HG02981 (cell line): Measurements from ENCODE around the gene LYSMD3.
A peak's percentile ranks its signal among the peaks of the same experiment; 100 is the strongest.

Experiments
- ATAC-seq: cut with Tn5 transposase; IDR thresholded peaks from one replicate; pipeline ENCODE4 v1.9.1; 2021; ENCODE audit warnings: mild to moderate bottlenecking, moderate library complexity; ENCODE audit not compliant: unreplicated experiment

The LYSMD3 gene

GRCh38 chr5:90483206-90483605, 46.2 kb downstream of the LYSMD3 start:
- ATAC-seq: no peak

DNA sequence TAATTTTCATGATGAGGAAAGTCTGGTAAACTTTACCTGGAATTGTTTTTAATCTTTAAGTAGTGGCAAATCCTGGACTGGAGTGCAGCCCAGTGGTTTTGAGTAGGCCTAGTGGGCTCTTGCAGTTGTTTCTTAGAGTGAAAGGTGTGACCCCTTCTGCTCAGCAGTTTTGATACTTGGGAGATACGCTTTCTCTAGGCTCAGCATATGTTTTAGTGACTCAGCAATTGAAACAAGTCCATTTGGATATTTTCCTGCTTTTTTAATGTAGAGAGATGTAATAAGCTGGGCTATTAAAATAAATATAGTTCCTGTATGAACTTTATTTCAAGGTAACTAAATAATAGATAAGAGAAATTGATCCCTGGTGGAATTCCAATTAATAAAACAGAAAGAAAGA, 48.7 kb downstream of the LYSMD3 start:
- ATAC-seq: no peak

DNA sequence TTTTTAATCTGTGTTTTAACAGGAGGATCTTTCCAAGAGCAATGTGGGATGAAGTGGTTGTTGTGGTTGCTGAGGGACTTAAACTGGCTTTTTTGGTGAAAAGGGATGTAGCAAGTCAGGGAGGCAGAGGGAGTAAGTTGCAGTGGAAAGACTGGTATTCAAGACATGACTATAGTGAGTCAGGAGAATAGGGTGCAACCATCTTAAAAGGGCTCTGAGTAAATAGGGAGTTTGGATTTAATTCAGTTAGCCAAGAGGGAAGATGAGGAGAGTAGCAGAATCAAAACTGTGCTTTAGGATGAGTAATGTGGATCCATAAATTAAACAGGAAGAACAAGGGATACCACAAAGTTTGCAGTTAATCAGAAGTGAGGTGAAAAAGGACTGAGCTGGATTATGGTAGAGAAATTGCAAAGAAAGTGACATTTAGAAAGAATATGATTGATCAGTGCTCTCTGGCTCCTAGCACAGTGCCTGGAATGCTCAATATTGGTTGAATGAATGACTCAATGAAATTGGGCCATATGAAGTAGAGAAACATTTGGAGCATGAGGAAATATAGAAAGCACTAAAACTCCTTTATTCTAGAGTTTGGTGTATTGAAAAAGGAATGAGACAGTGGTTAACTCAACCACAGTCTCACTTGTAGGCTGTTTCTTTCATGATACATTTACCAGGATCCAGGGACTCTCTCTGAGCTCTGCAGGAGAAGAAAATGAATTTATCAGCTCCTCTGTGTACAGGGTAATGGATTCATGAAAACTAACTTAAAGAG, 49.6 kb downstream of the LYSMD3 start:
- ATAC-seq: no peak

- no peak for ATAC-seq
Observed at GRCh38 chr5:90477621-90478215, 51.7 kb downstream of the LYSMD3 start.

- no peak for ATAC-seq
Observed at GRCh38 chr5:90477073-90477472, 52.3 kb downstream of the LYSMD3 start.

DNA sequence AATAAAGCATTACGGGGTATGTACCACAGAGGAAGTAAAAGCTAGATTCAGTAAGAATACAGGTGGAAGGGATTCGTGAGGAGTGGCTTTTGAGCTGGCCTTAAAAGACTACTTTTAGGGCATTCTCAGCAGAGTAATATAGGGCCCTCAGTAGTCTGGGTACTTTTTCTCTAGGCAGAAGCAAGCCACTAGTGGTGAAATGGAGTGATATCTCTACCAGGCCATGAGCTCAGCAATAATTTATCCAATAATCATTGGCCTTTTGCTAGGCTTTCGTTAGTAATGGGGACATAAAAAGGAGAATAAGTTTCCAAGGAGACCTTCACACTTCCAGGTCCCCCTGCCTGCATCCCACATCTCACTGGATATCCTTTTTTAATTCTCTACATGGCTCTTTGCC, 53.0 kb downstream of the LYSMD3 start:
- ATAC-seq: no peak

DNA sequence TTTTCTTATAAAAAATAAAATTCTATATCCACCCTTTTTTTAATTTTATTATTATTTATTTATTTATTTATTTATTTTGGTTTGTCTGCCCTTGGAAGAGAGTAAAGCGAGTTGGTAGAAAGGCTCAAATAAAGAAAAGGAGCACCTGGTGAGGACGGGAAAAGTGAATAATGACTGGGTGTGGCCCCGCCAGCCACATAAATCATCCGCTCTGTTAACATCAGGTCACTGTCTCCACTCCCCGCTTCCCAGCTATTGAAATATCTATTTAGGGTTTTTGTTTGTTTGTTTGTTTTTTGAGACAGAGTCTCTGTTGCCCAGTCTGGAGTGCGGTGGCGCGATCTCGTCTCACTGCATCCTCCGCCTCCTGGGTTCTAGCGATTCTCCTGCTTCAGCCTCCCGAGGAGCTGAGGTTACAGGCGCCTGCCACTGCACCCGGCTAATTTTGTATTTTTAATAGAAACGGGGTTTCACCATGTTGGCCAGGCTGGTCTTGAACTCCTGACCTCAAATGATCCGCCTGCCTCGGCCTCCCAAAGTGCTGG, 53.9 kb downstream of the LYSMD3 start:
- no peak for ATAC-seq

DNA sequence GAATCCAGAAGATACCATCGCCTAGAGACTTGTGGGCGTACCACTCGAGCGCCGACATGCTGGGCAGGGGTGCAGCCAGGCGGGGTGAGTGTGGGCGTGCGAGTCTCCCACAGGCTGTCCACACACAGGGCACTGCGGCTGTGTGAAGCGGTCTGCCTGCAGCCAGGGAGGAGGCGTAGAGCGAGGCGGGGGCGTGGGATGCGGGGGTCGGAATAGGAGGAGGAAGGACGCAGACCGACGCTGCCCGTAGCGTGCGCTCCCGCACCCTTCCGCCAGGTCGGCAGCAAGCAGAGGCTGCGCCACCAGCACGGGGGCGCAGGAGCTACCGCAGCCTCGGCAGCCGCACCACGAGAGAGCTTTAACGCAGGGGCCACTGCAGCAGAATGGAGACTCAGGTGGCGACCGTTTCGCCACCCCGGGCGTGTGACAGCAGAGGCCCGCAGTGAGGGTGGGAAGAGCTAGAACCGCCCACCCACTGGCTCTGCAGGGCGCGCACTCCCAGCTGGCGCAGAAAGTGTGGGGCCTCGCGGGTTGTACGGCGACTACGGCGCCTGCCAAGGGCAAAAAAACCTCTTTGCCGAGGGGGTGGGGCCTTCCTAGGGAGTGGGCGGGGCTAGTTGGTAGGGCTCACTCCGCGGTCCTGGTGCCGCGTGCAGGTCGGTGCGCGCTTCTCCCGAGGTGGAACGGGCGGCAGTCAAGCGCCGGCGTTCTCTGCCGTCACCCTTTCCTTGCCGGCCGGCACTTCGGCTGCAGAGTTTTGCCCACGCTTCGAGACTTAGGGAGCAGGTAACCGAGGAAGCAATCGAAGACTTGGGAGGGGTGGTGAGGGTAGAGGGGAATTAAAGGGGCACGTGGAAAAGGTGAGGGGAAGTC, 54.9 kb downstream of the LYSMD3 start, which contains the start of the genes MBLAC2 and POLR3G:
MBLAC2 (minus strand) TSS at position 537 of the 873 bp plus-strand sequence; CDS start at position 58, 479 bp downstream.
POLR3G (plus strand) TSS at position 630 of the 873 bp plus-strand sequence. CDS start 10,704 bp downstream, outside the sequence.
- peak; percentile 84 for ATAC-seq

DNA sequence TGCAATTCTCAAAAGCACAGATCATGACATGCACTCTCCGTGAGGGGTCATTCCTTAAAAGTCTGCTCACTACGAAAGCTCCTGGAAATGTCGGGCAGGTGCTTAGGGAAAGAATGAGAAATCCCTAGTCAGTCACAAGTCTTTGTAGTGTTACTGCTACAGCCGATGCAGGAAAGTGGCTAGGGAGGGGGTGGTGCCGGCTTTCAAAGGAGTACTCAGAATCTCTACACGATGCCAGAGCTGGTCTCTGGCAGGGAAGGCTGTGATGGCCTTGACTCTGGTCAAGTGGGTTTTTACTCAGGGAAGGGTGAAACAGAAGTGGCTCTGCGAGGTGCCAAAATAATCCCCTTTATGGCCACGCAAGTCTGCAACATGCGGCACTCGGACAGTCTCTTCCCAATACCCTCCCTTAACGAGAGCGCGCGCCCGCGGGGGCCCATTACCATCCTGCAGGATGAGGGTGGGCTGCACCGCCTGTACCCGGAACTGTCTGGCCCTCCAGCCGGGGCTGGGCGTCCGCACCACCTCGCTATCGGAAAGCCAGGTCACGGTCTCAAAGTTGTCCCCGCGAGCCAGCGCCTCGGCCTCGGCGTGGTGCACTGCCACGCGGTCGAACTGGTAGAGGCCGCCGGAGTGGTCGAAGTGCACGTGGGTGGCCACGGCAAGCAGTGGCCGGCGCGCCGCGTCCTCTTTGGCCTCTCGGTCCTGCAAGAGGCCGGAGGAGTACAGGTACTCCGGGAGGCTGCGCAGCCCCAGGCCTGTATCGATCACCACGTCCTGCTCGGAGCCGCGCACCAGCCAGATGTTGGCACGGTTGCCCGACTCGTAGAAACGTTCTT, 55.8 kb downstream of the LYSMD3 start:
- peak; percentile 7 for ATAC-seq

DNA sequence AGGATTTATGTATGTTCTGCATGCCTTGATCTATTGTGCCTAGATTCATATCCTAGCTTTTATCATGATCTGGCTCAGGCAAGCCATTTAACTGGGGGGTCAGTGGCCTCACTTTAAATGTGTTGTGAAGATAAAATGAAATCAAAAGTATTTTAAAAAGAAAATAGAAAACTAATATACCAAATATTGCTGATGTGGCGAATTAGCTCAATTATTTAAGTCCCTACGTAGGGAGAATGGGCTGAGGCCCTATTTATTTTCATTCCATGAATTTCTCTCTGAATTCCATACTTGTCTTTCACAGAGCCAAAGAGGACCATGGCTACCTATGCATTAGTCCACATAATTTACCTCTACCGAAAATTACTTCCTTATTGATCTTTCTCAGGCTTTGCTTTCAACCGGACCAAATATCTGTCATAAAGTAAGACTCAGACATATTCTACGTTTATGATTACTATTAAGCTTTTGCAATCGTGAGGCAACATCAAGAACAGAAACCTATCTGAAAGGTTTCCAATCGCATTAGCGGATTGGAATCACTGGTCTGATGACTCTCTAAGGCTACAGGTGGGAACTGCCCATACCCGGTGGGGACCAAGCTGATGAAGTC, 56.5 kb downstream of the LYSMD3 start:
- ATAC-seq: no peak
